ENCODE measurements around the gene GSTM3. TPM values are rescaled to one million over a fixed set of nuclear protein-coding genes. Genes with fewer than 3 reads are reported as not detected.

The GSTM3 gene
- total and polyA plus RNA-seq, 2 donors from 2014 or later = 54.7 to 405 TPM

DNA sequence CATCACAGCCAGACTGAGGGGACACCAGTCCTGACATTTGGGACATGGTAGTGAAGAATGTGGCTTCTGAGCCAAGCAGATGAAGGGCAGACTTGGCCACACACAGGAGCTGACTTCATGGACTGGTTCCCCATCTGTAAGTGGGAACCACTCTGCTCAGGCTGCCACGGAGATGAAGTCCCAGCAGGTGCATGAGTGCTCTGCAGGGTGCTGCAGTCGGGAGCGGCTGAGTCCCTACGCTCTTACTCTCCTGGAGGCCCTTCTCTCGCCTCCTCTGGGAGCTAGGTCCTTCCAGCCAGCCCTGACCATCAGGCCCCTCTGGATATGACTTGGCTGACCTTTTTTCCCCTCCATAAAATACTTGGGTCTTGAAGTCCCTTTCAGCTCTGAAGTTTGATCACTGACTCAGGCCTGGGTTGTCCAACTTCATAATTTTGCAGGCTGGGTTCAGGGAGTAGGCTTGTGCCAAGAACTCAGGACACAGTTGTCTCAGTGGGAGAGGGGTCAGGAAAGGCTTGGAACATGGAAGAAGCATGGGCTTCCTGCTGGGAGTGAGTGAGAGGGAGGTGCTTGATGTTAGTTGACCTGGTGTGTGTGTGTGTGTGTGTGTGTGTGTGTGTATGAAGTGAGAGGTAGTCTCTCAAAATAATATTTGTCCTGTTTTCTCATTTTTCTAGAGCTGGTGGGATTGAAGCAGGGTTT is 43.9 kb upstream of the GSTM3 start:
- intact Hi-C loops (cut with DNase I) = no loop called here
- H3K27ac ChIP-seq (ENCODE audit: low read depth in 2 of 2, low read length in 2 of 2) = no peak overlapping the region
- no peaks in the 10 kb centered on the region for H3K27me3 ChIP-seq (ENCODE audit: control insufficient read depth, insufficient read depth, low read length)
- H3K9me3 ChIP-seq (ENCODE audit: control insufficient read depth in 2 of 3, insufficient read depth in 1 of 3, low read length in 3 of 3) = peaks cover 0 to 6% (median 0%) of the 10 kb centered on the region in 3 donors
- H3K4me3 ChIP-seq (ENCODE audit: low read length in 3 of 3) = no peak overlapping the region
- no peak overlapping the region for H3K9ac ChIP-seq (ENCODE audit: low read length in 3 of 3)
- peaks cover 2 to 15% (median 5%) of the 10 kb centered on the region in 3 donors for H3K4me1 ChIP-seq (ENCODE audit: control insufficient read depth in 2 of 3, insufficient read depth in 2 of 3, low read depth in 1 of 3, low read length in 3 of 3)
- no peaks in the 10 kb centered on the region for H3K36me3 ChIP-seq (ENCODE audit: control insufficient read depth in 2 of 3, insufficient read depth in 3 of 3, low read length in 3 of 3)
- TF ChIP-seq, protein P1, sequence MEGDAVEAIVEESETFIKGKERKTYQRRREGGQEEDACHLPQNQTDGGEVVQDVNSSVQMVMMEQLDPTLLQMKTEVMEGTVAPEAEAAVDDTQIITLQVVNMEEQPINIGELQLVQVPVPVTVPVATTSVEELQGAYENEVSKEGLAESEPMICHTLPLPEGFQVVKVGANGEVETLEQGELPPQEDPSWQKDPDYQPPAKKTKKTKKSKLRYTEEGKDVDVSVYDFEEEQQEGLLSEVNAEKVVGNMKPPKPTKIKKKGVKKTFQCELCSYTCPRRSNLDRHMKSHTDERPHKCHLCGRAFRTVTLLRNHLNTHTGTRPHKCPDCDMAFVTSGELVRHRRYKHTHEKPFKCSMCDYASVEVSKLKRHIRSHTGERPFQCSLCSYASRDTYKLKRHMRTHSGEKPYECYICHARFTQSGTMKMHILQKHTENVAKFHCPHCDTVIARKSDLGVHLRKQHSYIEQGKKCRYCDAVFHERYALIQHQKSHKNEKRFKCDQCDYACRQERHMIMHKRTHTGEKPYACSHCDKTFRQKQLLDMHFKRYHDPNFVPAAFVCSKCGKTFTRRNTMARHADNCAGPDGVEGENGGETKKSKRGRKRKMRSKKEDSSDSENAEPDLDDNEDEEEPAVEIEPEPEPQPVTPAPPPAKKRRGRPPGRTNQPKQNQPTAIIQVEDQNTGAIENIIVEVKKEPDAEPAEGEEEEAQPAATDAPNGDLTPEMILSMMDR (IDR thresholded peaks at IDR 0.05; ENCODE audit: borderline replicate concordance, extremely low read depth, insufficient read depth) = no peak
- peak in 2 of 5 donors; percentile 21 to 59 for DNase-seq
- no peak for FAIRE-seq

- intact Hi-C loops (cut with DNase I) = no loop called here
- peak; percentile 61 to 90 (median 78) for DNase-seq
- H3K27me3 ChIP-seq (ENCODE audit: control insufficient read depth, insufficient read depth, low read length) = no peaks in the 10 kb centered on the region
- H3K27ac ChIP-seq (ENCODE audit: low read depth in 2 of 2, low read length in 2 of 2) = peak overlapping the region; percentile 23 to 39
- H3K36me3 ChIP-seq (ENCODE audit: control insufficient read depth in 2 of 3, insufficient read depth in 3 of 3, low read length in 3 of 3) = no peaks in the 10 kb centered on the region
- peaks cover 0 to 6% (median 0%) of the 10 kb centered on the region in 3 donors for H3K9me3 ChIP-seq (ENCODE audit: control insufficient read depth in 2 of 3, insufficient read depth in 1 of 3, low read length in 3 of 3)
- H3K9ac ChIP-seq (ENCODE audit: low read length in 3 of 3) = peak overlapping the region in 1 of 3 donors; percentile 38
- TF ChIP-seq, protein P1 (IDR thresholded peaks at IDR 0.05; ENCODE audit: borderline replicate concordance, extremely low read depth, insufficient read depth) = no peak
- no peak overlapping the region for H3K4me3 ChIP-seq (ENCODE audit: low read length in 3 of 3)
- FAIRE-seq = no peak
- peaks cover 2 to 15% (median 5%) of the 10 kb centered on the region in 3 donors for H3K4me1 ChIP-seq (ENCODE audit: control insufficient read depth in 2 of 3, insufficient read depth in 2 of 3, low read depth in 1 of 3, low read length in 3 of 3)
Observed at GRCh38 chr1:109783436-109783835, 42.6 kb upstream of the GSTM3 start.

DNA sequence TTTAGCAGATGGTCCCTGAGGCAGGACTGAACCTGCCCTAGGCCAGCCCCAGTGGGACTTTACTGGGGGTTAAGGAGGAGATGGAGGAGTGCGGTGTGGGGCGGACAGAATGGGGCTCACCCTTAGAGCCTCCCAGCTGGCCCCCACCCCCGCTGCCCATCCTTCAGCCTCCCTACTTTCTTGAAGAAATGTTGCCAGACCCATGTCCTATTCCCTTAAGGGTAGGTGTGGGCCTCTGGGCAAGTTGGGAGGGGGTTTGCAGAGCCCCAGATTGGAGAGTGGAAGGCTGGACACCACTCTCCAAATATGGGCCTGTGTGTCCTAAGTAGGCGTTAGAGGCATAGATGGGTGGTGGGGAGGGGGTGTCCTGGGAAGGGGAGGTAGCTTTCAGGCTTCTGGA is 42.1 kb upstream of the GSTM3 start:
- Histone ChIP-seq H3K27me3 (ENCODE audit: control insufficient read depth, insufficient read depth, low read length) (no peaks in the 10 kb centered on the region), H3K4me1 (ENCODE audit: control insufficient read depth in 2 of 3, insufficient read depth in 2 of 3, low read depth in 1 of 3, low read length in 3 of 3) (peaks cover 2 to 15% (median 5%) of the 10 kb centered on the region in 3 donors), H3K9me3 (ENCODE audit: control insufficient read depth in 2 of 3, insufficient read depth in 1 of 3, low read length in 3 of 3) (peaks cover 0 to 6% (median 0%) of the 10 kb centered on the region in 3 donors), H3K27ac (ENCODE audit: low read depth in 2 of 2, low read length in 2 of 2) (no peak overlapping the region), H3K36me3 (ENCODE audit: control insufficient read depth in 2 of 3, insufficient read depth in 3 of 3, low read length in 3 of 3) (no peaks in the 10 kb centered on the region), H3K9ac (ENCODE audit: low read length in 3 of 3) (peak overlapping the region in 1 of 3 donors; percentile 38), H3K4me3 (ENCODE audit: low read length in 3 of 3) (no peak overlapping the region)
- TF ChIP-seq, protein P1 (IDR thresholded peaks at IDR 0.05; ENCODE audit: borderline replicate concordance, extremely low read depth, insufficient read depth) = no peak
- peak in 2 of 5 donors; percentile 42 to 61 for DNase-seq
- intact Hi-C loops (cut with DNase I) = no loop called here
- no peak for FAIRE-seq

Data from kidney (tissue), 14 donors.